HG03097 (cell line): ENCODE measurements around the gene NRG3.
"Not testable (repeated sequence)": the region's sequence is repeated elsewhere in the genome, so short reads cannot be mapped to it uniquely, and the experiment has no call there.

Experiments used
- ATAC-seq: cut with Tn5 transposase; IDR thresholded peaks from one replicate; pipeline ENCODE4 v1.9.1; 2021; ENCODE audit not compliant: unreplicated experiment, low FRiP score

Gene NRG3

DNA sequence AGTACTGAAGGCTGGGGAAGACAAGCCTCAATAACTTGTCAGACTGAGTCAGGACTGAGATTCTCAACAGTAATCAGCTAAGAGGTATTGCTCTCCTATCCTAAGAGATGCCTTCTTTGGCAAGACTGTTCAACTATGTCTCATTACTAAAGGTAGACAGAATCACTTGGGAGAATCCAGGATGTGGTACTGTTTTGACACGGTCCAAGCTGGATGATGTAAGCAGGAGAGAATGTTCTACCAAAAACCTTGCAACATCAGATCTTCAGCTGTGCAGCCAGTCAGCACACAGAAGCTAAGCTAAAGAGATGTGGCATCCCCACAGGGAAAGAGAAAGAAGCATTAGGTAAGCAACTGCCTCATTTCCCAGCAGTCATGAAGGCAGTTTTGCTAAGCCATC is 391.4 kb downstream of the NRG3 start:
- no peak for ATAC-seq

DNA sequence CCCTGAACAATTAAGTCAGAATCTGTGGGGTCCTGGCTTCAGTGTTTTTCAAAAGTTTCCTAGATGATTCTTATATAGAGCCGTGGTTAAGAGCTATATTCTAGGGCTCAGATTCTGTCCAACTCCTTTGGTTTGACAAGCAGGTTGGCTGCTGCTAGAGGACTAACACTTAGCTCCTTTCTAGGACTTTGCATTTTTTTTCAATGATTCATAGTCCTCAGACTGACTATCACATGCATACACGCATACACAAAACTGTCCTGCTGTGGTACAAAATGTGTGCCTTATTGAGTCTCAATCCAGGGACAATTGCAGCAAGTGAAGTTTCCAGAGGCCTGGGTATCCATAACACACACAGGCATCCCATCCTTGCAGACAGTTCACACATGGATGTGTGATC is 392.0 kb downstream of the NRG3 start:
- ATAC-seq = no peak

DNA sequence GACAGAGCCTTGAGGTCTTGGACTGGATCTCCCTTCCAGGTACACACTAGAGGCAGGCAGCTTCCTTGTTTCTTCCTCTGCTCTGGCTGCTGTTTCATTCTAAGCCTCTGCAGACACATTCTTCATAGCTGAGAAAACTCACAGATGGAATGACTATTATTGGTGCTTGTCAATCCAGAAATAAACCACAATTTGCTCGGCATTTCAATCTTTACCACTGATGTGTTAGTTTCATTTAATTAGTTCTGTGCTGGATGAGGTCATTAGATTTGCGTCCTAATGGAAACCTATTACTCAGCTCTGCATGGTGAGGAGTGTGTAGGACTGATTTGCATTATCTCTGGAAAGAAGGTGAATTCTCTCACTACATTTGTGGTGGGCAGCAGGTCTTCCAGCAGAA is 392.5 kb downstream of the NRG3 start:
- no peak for ATAC-seq

DNA sequence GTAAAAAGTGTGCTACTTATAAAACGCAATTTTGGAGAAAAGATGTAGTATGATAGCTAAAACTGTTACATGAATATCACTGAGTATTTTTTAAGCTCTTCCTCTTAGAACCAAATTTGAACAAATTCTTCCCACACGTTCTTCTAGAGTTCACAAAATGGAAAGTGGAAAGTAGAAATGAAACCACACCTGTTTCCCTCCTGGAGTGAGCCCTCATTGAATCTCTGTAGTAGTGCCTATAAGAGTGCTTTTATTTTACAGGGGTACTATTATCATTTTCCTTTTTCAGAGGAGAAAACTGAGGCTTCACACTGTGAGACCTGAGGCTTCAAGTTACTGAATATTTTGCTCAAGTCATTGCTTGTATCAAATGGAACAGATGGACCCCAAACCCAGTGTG is 393.0 kb downstream of the NRG3 start:
- no peak for ATAC-seq

DNA sequence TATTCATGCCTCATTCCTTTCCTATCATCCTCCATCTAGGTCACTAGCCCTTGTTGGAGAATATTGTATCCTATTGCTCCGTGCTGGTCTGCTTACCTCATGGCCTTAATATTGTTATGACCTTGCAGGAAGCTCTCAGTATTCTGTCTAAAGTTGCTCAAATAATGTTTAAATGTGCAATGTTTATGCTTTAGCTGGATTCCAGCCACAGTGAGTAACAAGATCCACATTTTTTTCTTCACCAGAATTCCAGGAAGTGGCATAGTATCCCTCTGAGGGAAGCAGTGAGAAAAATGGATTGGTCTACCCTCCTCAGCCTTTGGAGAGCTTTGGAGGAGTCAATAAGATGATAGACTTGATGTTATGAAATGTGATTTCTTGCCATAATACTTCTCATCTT is 402.6 kb downstream of the NRG3 start:
- ATAC-seq = no peak

DNA sequence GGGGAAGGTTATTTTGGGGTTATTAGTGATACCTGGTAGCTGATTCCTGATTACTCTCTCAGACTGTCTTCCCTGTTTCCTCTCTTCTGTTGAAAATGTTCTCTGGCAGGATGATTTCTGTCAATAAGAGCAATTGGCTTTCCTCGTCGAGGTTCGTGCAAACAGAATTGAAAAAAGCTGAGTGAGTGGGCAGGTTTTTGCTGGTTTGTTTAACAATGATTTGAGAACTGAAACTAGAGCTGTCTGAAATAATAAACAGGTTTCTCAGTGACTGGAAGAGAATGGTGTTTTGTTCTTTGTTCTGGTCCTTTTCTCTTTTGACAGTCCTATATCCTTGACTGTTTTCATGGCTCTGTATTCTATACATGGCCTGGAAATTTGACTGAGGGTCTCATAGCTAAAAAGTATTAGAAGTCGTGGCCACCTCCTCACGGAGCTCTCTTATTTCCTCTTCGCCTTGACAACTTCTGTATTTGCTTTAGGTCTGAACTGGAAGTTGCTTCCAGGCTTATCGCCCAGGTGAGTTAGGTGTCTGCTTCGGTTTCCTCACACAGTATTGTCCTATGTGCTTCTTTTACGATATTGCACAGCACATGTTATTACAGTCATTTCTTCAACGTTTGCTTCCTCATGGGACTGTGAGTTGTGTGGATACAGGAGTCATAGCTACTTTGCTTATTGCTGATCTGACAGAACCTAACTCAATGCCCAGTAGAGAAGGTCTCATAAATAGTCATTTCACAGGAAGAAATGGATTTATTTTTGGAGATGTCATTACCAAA is 403.6 kb downstream of the NRG3 start:
- no peak for ATAC-seq

DNA sequence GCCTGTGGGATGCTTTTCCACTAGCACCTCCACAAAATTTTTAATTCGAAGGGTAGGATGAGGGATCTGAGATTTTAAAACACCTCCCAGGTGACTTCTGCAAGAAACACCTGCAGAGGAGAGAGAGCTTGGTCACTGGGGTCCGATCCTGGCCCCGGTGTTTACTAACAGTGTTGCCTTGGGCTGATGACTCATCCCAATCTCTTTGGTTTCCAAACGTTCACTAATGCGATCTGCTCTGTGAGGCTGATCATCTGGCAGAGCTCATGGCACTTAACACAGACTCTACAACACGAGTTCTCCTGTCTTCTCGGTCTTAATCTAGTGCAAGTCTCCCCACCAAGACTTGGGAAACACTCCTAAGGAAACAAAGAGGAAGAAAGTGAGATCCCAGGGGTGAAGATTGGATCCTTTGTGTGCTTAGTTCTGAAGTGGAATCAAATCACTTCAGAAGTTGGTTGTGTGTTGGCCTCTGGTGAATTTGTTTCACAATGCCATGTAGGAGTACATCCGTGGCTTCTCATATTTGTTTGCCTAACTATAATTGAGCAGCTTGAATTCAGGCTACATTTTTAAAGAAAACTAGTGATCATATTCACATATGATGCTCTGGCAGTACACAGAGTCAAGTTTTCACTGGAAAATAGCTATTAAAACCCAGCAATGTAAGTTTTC is 407.9 kb downstream of the NRG3 start:
- ATAC-seq = no peak

DNA sequence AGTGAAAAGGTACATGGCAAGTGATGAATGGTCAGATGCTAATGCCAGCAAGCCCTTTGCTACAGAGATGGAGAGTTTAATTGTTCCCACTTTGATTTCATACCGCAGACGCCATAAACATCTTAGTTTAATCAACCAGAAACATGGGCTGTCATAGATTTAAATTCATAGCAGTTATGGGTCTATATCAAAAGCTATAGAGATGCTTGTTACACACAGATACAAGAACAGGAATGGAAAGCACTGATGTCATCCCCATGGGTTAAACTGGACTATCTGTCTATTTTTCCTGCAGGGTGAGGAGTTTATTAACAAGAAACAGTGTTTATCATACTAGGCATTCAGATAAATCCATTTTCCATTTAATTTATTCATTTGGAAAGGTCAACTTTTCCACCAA is 409.2 kb downstream of the NRG3 start:
- ATAC-seq = no peak

DNA sequence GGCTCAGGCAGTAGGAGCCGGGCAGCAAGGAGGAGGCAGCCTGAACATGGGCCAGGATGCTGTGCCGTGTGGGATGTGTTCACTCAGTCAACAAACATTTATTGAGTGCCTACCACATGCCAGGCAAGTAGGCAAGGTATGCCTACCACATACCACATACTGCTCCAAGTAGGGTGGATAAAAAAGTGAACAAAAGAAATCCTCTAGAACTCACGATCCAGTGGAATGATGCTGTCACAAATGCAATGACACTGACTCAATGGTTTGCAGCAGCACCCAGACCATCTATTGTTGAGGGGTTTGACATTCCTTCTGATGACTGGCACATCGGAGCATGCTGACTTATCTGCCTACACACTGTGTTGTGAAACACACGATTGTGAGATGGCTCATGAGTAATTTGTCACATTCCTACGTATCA is 413.5 kb downstream of the NRG3 start:
- ATAC-seq = no peak

DNA sequence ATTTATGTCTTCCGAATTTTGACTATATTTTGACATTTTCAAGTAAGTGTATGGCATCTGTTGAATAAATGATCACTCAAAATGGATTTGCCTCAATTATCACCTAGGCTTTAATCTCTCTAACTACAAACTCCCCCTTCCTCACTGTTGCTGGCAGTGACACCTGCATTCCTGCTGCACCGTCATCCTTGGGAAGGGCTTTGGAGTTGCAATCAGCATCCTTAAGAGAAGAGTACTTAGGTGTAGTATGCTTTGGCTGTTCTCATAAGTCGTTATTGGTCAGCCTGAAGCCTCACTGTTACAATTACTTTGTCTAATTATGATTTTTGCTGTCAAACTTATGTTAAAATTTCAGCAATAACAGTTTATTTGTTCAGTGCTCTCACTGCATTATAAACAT is 415.0 kb downstream of the NRG3 start:
- ATAC-seq = no peak

DNA sequence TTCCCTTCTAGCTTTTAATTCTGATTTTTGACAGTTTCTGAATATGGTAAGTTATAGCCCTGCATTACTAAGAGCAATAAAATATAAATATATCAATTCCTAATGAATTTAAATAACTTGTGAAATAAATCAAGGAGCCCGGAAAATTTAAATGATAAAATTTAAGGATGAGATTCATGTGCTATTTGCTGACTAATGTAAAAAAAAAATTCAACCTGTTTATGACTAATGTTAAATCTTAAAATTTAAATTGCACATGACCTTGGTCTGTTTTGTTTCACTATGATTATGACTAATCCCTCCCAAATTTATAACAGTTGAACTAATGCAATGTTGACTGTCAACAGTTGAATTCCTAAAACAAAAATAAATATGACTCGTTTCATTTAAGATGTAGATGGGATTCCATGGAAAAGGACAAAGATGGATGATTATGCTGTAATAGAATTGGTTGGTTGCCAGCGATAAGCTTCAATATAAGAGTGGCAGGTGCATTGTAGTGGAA is 419.9 kb downstream of the NRG3 start:
- ATAC-seq = no peak

DNA sequence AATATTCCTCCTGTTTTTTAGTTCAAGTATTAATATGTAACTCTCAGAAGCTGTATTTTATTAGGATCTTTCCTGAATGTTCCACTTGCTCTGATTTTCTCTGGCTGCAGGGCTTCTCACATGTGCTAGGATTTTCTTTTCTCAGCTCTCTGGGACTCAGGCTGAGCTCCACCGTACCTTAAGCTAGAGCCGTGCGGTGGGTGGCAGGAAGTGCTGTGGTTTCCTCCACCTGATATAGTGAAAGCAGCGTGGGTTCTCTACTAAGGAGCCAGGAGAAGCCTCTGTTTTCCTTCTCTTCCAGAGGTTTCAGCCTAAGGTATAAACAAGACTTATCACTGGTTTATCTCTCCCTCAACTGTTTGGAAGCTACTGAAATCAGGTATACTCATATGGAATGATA is 433.6 kb downstream of the NRG3 start:
- ATAC-seq = no peak

DNA sequence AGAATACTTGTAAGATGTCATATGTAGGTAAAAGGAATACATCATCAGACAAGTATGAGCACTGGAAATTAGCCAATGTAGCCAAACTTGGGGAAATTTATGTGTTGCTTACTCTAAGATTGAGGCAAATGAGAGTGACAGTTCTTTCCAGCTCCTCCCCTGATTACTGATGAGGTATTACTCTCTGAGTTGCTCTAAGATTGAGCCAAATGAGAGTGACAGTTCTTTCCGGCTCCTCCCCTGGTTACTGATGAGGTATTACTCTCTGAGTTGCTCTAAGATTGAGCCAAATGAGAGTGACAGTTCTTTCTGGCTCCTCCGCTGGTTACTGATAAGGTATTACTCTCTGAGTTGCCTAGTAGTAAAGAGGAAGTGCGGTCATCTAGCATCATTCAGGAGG is 435.8 kb downstream of the NRG3 start:
- ATAC-seq = no peak

DNA sequence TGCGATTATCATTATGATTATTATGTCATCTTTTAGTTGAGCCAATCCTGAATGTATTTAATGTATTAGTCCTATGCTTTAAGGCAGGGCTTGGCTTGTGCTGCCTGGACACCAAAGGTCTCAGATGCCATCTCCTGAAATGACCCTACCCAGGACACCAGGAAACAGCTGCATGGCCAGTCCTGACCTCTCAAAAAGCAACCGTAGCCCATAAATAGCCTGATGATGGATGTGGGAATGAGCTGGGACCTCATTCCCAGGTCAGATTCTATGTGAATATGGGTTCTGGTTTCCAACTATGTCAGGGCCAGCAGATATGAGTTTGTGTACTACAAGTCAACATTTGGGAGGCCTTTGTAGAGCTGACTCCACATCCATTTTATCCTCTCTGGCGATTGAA is 438.4 kb downstream of the NRG3 start:
- ATAC-seq = no peak

DNA sequence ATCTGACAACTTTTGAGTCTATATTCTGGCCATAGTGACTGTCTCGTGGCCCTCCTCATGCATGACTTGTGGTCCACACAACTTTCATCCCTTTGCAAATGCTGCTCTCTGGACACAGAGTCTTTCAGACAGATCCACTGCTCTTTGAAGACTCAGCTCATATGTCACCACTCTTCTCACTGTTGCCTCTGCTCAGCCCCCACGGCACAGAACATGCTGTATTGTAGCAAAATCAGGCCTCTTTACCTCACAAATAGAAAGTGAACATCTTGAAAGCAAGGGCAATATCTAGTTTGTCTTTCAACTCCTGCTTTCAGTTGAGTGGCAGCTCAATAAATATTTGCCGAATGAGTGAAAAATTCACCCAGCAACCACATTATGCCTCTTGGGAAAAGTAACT is 443.5 kb downstream of the NRG3 start:
- ATAC-seq = no peak

DNA sequence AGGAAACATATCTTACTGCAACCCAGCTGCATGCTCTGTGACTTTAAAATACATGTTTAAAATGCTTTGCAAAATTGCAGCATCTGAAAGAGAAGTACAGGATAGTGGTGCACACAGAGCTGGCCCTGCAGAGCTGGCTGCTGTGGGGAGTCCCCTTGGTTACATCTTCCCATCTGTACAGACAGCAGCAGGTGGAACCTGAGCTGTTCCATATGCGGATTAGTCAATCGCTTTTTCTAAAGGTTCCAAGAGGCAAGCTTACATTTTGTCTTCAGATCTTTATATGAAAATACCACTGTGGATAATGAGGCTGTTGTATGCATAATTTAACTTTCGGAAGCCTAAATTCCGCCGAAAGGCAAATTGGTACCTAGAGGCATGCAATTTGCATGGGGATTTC is 444.1 kb downstream of the NRG3 start:
- no peak for ATAC-seq

DNA sequence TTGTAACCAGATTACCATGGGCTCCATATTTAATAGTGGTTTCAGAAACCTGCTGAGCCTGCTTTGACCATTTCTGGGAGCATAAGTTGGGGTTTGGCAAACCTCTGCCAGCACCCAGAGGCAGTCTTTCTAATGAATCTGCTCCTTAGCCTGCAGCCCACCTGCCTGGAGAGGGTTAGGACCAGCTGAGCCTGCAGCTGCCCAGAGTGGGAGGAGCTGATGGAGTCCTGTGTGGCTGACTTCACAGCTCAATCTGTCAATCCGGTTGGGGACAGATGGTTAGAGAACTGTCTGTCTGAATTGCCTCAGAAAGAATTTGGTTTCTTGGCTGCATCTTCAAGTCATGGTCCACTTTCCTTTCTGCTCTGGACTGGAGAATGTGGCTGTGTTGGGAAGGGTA is 444.6 kb downstream of the NRG3 start:
- ATAC-seq = no peak

DNA sequence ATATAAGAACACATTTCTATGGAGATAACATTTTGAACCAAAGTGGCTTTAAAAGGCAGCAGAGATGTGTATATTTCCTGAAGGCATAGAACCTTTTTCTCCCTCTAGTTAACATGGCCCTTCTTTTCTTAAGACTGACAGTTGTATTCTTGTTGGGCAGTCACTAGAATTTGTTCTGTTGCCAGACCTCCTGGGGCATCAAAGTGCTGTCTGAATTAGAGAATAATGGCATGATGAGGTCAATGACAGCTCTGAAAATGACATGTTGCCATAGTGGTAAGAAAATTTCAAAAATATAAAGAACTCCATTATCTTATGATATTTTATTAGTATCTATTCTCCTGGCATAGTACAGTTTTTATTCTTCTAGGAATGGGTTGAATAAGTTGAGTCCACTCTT is 446.7 kb downstream of the NRG3 start:
- ATAC-seq = no peak

DNA sequence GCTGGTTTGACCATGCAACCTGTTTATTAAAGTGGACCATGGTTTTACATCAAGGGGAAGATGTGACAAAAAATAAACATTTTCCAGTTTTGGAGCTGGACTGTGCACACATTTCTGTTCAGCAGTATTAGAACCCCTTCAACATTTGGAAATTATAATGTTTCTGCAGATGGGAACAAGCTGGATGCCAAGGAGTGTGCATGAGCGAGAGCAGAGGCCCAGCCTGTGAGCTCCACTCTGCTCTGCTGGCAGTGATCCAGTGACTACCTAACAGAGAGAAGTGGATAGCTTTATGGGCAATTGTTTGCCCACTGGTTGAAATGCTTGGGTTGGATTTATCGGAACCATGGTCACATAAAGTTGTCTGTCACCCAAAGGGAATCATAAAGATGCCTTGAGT is 456.7 kb downstream of the NRG3 start:
- no peak for ATAC-seq

DNA sequence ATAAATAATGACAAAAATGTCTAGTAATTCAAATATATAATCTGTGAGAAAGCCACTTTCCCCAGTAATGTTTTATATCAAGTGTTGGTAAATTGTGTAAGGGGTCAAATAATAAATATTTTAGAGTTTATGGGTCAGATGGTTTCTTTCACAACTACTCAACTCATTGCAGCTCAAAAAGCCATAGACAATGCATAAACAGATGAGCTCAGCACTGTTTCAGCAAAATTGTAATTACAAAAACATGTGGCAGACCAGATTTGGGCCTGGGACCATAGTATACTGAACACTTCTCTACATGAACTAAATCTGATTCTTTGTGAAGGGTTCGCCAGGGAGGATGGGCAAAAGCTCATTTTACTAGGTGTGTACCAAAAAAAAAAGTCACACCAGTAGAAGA is 460.8 kb downstream of the NRG3 start:
- ATAC-seq = no peak

DNA sequence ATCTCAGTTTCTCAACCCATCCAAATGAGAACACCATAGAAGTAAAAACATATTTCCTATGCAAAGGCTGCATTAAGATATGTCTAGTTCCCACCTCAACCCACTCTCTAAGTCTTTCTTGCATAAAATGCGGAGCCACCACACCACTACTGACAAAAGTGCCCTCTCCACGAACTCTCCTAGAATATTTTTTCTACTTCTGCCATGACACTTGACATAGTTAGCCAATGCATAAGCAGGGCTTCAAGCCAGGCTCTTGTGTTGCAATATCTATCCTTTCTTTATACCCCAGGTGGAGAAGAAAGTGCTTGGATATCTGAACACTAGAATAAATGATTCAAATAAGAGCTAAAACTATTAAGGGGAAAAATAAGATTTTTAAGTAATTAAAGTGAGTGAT is 465.2 kb downstream of the NRG3 start:
- ATAC-seq = no peak

DNA sequence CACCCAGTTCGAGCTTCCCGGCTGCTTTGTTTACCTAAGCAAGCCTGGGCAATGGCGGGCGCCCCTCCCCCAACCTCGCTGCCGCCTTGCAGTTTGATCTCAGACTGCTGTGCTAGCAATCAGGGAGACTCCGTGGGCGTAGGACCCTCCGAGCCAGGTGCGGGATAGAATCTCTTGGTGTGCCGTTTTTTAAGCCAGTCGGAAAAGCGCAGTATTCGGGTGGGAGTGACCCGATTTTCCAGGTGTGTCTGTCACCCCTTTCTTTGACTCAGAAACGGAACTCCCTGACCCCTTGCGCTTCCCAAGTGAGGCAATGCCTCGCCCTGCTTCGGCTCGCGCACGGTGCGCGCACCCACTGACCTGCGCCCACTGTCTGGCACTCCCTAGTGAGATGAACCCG is 474.6 kb downstream of the NRG3 start:
- not testable (repeated sequence) for ATAC-seq
